CD14-positive monocyte (primary cell): Measurements from ENCODE around the gene KRTAP9-7. TPM values are rescaled to one million over a fixed set of nuclear protein-coding genes. Genes with fewer than 3 reads are reported as not detected.
A peak's percentile ranks its signal among the peaks of the same experiment; 100 is the strongest.

Experiments used
- DNase-seq, 3 donors: peaks; one replicate each; pipeline ENCODE4 v3.0.0-alpha.2; 2011 to 2022
- H2AFZ ChIP-seq: 2 replicates; pipeline ENCODE4 v1.6.0; 2012; ENCODE audit warnings: mild to moderate bottlenecking, low read depth, low read length, inconsistent platforms; ENCODE audit not compliant: insufficient read depth, poor library complexity, severe bottlenecking
- H3K27ac ChIP-seq, 2 donors: 1 replicate in 1 of 2; 2 replicates in 1 of 2; pipeline ENCODE4 v1.5.1; 2012 to 2013; ENCODE audit warnings: low read length in 2 of 2, control low read depth in 1 of 2, inconsistent platforms in 1 of 2, low read depth in 1 of 2, mild to moderate bottlenecking in 1 of 2
- H3K27me3 ChIP-seq, 2 donors: one replicate each; pipeline versions ENCODE4 v1.6.0 to v1.6.1; 2011 to 2013; ENCODE audit warnings: low read length in 2 of 2; ENCODE audit not compliant: control insufficient read depth in 2 of 2, insufficient read depth in 2 of 2
- H3K36me3 ChIP-seq, 2 donors: replicated peaks in 1 of 2; 1 replicate in 1 of 2; 2 replicates in 1 of 2; pipeline versions ENCODE4 v1.5.1 to v1.6.1; 2012 to 2013; ENCODE audit warnings: low read length in 2 of 2, control low read depth in 1 of 2, inconsistent platforms in 1 of 2, mild to moderate bottlenecking in 1 of 2; ENCODE audit not compliant: insufficient read depth in 2 of 2, control insufficient read depth in 1 of 2
- H3K4me1 ChIP-seq, 2 donors: 1 replicate in 1 of 2; 2 replicates in 1 of 2; pipeline versions ENCODE4 v1.5.1 to v1.6.1; 2012 to 2013; ENCODE audit warnings: low read length in 2 of 2, control low read depth in 1 of 2, inconsistent platforms in 1 of 2, mild to moderate bottlenecking in 1 of 2, moderate library complexity in 1 of 2; ENCODE audit not compliant: insufficient read depth in 2 of 2, control insufficient read depth in 1 of 2
- H3K4me2 ChIP-seq: replicated peaks from 2 replicates; pipeline ENCODE3; 2012; ENCODE audit warnings: low read length, moderate library complexity, mild to moderate bottlenecking; ENCODE audit not compliant: poor library complexity, severe bottlenecking; ENCODE audit errors: extremely low read depth
- H3K4me3 ChIP-seq, 3 experiments: fragments of 200-600 bp in 1 of 3; sonication (generic) in 1 of 3; replicated peaks in 1 of 3; 1 replicate in 2 of 3; 2 replicates in 1 of 3; pipeline ENCODE4 v1.5.1; 2011 to 2013; ENCODE audit warnings: low read length in 3 of 3, mild to moderate bottlenecking in 3 of 3, control low read depth in 2 of 3, low read depth in 2 of 3, inconsistent platforms in 1 of 3, moderate library complexity in 1 of 3
- H3K79me2 ChIP-seq: 2 replicates; pipeline ENCODE4 v1.6.0; 2012; ENCODE audit warnings: mild to moderate bottlenecking, control low read depth, inconsistent platforms, low read length, moderate library complexity; ENCODE audit not compliant: insufficient read depth
- H3K9ac ChIP-seq: 2 replicates; pipeline ENCODE4 v1.6.0; 2017; ENCODE audit warnings: low read length, mild to moderate bottlenecking; ENCODE audit not compliant: insufficient read depth, poor library complexity, severe bottlenecking
- H3K9me3 ChIP-seq, 2 donors: replicated peaks in 1 of 2; 1 replicate in 1 of 2; 2 replicates in 1 of 2; pipeline versions ENCODE4 v1.5.1 to v1.6.1; 2012 to 2013; ENCODE audit warnings: low read length in 2 of 2, control low read depth in 1 of 2; ENCODE audit not compliant: control insufficient read depth in 1 of 2, insufficient read depth in 1 of 2
- H4K20me1 ChIP-seq: 2 replicates; pipeline ENCODE4 v1.6.0; 2012; ENCODE audit warnings: mild to moderate bottlenecking, low read length, control low read depth, moderate library complexity; ENCODE audit not compliant: insufficient read depth
- H3K27ac Mint-ChIP-seq, 7 donors: one replicate each; pipeline ENCODE4 v1.8.0; 2020; ENCODE audit warnings: mild to moderate bottlenecking in 7 of 7, mixed read lengths in 7 of 7, moderate library complexity in 6 of 7, inconsistent platforms in 2 of 7
- H3K27me3 Mint-ChIP-seq, 3 donors: one replicate each; pipeline ENCODE4 v1.8.0; 2021 to 2022; ENCODE audit warnings: low read depth in 3 of 3, mild to moderate bottlenecking in 3 of 3, mixed read lengths in 3 of 3, moderate library complexity in 3 of 3, inconsistent platforms in 1 of 3
- H3K36me3 Mint-ChIP-seq, 2 donors: one replicate each; pipeline ENCODE4 v1.8.0; 2020; ENCODE audit warnings: mixed read lengths in 2 of 2, inconsistent platforms in 1 of 2, mild to moderate bottlenecking in 1 of 2
- H3K4me1 Mint-ChIP-seq: one replicate; pipeline ENCODE4 v1.8.0; 2020; ENCODE audit warnings: mild to moderate bottlenecking, mixed read lengths
- H3K4me3 Mint-ChIP-seq, 2 donors: one replicate each; pipeline ENCODE4 v1.8.0; 2020; ENCODE audit warnings: mild to moderate bottlenecking in 2 of 2, mixed read lengths in 2 of 2, moderate library complexity in 1 of 2
- H3K9me3 Mint-ChIP-seq, 7 donors: one replicate each; pipeline ENCODE4 v1.8.0; 2020 to 2022; ENCODE audit warnings: mixed read lengths in 7 of 7, mild to moderate bottlenecking in 6 of 7, moderate library complexity in 6 of 7, inconsistent platforms in 2 of 7
- WGBS: methylation state at CpG from one replicate; pipeline ENCODE4 v1.1.5; 2013; ENCODE audit warnings: missing lambda C conversion rate; ENCODE audit not compliant: insufficient coverage; 5-methylcytosine and 5-hydroxymethylcytosine counted together
- intact Hi-C, 2 donors: fragments of 100-400 bp; cut with micrococcal nuclease; formaldehyde crosslinking; loops; one replicate each; pipeline versions ENCODE4 v1.15.0 to v1.15.1; 2023
- polyA plus RNA-seq, 3 donors: library from polyadenylated mRNA; depleted of rRNA in 1 of 3; unstranded in 2 of 3; stranded (reverse) in 1 of 3; fragments of 300-500 nt in 2 of 3; fragments of >200 nt in 1 of 3; fragmentation: Illumina TruSeq in 2 of 3; gene quantifications; 1 replicate in 2 of 3; 2 replicates in 1 of 3; pipeline ENCODE4 v1.2.3, GENCODE V29; 2012 to 2021
- small RNA-seq: library from RNA; depleted of rRNA; stranded (forward); fragments of <200 nt; gene quantifications from one replicate; pipeline ENCODE3, GENCODE V24; 2012; ENCODE audit warnings: low read depth; ENCODE audit not compliant: insufficient read length
- TF ChIP-seq, protein P1 (sequence below): fragments of 200-600 bp; IDR thresholded peaks from one replicate; pipeline ENCODE4 v1.8.0; 2022; ENCODE audit warnings: antibody characterized with exemption, mild to moderate bottlenecking

KRTAP9-7 gene
- polyA plus RNA-seq, 3 donors, result not detected

DNA sequence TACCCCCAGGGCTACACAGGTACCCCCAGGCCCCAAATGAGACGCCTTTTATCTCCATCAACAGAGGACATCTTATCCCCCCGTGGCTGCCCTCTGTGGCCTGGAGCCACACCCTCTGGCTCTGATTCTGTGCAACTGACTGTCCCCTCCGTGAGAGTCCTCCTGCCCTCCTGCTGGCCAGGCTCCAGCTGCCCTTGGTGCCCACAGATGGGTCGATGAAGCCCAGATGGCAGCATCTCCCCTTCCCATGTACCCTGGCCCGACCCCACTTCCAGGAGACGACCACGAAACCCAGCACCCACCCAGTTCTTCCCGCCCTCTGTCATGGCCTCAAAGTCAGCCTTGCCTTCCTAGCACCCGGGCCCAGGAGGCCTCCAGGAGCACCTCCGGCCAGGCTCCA, 49.6 kb downstream of the KRTAP9-7 start:
- no peak overlapping the region for H3K27ac ChIP-seq
- H3K36me3 ChIP-seq, result no peaks in the 10 kb centered on the region
- DNase-seq, result no peak
- TF ChIP-seq, protein P1, sequence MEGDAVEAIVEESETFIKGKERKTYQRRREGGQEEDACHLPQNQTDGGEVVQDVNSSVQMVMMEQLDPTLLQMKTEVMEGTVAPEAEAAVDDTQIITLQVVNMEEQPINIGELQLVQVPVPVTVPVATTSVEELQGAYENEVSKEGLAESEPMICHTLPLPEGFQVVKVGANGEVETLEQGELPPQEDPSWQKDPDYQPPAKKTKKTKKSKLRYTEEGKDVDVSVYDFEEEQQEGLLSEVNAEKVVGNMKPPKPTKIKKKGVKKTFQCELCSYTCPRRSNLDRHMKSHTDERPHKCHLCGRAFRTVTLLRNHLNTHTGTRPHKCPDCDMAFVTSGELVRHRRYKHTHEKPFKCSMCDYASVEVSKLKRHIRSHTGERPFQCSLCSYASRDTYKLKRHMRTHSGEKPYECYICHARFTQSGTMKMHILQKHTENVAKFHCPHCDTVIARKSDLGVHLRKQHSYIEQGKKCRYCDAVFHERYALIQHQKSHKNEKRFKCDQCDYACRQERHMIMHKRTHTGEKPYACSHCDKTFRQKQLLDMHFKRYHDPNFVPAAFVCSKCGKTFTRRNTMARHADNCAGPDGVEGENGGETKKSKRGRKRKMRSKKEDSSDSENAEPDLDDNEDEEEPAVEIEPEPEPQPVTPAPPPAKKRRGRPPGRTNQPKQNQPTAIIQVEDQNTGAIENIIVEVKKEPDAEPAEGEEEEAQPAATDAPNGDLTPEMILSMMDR, result no peak
- H3K4me3 ChIP-seq, result no peak overlapping the region
- Mint-ChIP-seq H3K27ac (peak overlapping the region in 1 of 7 donors; percentile 57), H3K36me3 (no peaks in the 10 kb centered on the region), H3K27me3 (peaks cover 0 to 4% (median 0%) of the 10 kb centered on the region in 3 donors), H3K4me3 (no peak overlapping the region), H3K4me1 (peaks cover 10% of the 10 kb centered on the region), H3K9me3 (peaks cover 0 to 9% (median 4%) of the 10 kb centered on the region in 7 donors)
- H3K27me3 ChIP-seq, result no peaks in the 10 kb centered on the region
- H3K9ac ChIP-seq, result no peak overlapping the region
- no peak overlapping the region for H2AFZ ChIP-seq
- 91% methylated on average over 8 of the region's 10 CpGs for WGBS
- intact Hi-C loops, result loop anchor here in 1 of 2 donors (10.0 kb wide), 1 partner anchor 420 kb away; no protein-coding TSS in a partner anchor
- peaks cover 0 to 2% of the 10 kb centered on the region in 2 donors for H3K9me3 ChIP-seq
- no peaks in the 10 kb centered on the region for H4K20me1 ChIP-seq
- no peaks in the 10 kb centered on the region for H3K79me2 ChIP-seq
- H3K4me1 ChIP-seq, result peaks cover 0 to 7% of the 10 kb centered on the region in 2 donors
- H3K4me2 ChIP-seq, result no peak overlapping the region

- no peak overlapping the region for H3K4me2 ChIP-seq
- H2AFZ ChIP-seq, result no peak overlapping the region
- peaks cover 0 to 4% (median 0%) of the 10 kb centered on the region in 3 donors for H3K27me3 Mint-ChIP-seq
- no peaks in the 10 kb centered on the region for H3K79me2 ChIP-seq
- no peaks in the 10 kb centered on the region for H4K20me1 ChIP-seq
- H3K36me3 ChIP-seq, result no peaks in the 10 kb centered on the region
- no peaks in the 10 kb centered on the region for H3K36me3 Mint-ChIP-seq
- H3K4me3 Mint-ChIP-seq, result no peak overlapping the region
- TF ChIP-seq, protein P1, result no peak
- peaks cover 0 to 7% of the 10 kb centered on the region in 2 donors for H3K4me1 ChIP-seq
- peaks cover 0 to 2% of the 10 kb centered on the region in 2 donors for H3K9me3 ChIP-seq
- H3K9ac ChIP-seq, result no peak overlapping the region
- no peak for DNase-seq
- H3K27ac Mint-ChIP-seq, result no peak overlapping the region
- peaks cover 10% of the 10 kb centered on the region for H3K4me1 Mint-ChIP-seq
- no peaks in the 10 kb centered on the region for H3K27me3 ChIP-seq
- peaks cover 0 to 4% (median 3%) of the 10 kb centered on the region in 7 donors for H3K9me3 Mint-ChIP-seq
- WGBS, result 94% methylated on average over 5 of the region's 6 CpGs
- H3K27ac ChIP-seq, result no peak overlapping the region
- no peak overlapping the region for H3K4me3 ChIP-seq
- intact Hi-C loops, result loop anchor here in 1 of 2 donors (10.0 kb wide), 1 partner anchor 421 kb away; no protein-coding TSS in a partner anchor
These were observed 50.1 kb downstream of the KRTAP9-7 start for GRCh38 chr17:41325611-41326010.

Small RNA genes within 50 kb of the gene (small RNA-seq; reads per million reads assigned to genes)
- not detected for gene KRTAP9-10P

Other genes with a start within 250 kb of the KRTAP9-7 start
- not detected for gene KRTAP1-5, start 248.5 kb upstream of the KRTAP9-7 start, polyA plus RNA-seq
- gene KRTAP1-4, start 245.5 kb upstream of the KRTAP9-7 start, polyA plus RNA-seq, result not detected
- not detected for gene KRTAP1-3, start 240.8 kb upstream of the KRTAP9-7 start, polyA plus RNA-seq
- gene KRTAP1-1, start 234.2 kb upstream of the KRTAP9-7 start, polyA plus RNA-seq, result not detected
- not detected for gene KRTAP2-1, start 228.4 kb upstream of the KRTAP9-7 start, polyA plus RNA-seq
- not detected for gene KRTAP2-2, start 220.5 kb upstream of the KRTAP9-7 start, polyA plus RNA-seq
- not detected for gene KRTAP2-3, start 215.6 kb upstream of the KRTAP9-7 start, polyA plus RNA-seq
- not detected for gene KRTAP2-4, start 209.8 kb upstream of the KRTAP9-7 start, polyA plus RNA-seq
- gene KRTAP4-7, start 191.5 kb upstream of the KRTAP9-7 start, polyA plus RNA-seq, result not detected
- gene KRTAP4-8, start 177.6 kb upstream of the KRTAP9-7 start, polyA plus RNA-seq, result not detected
- not detected for gene KRTAP4-16, start 173.5 kb upstream of the KRTAP9-7 start, polyA plus RNA-seq
- not detected for gene KRTAP4-9, start 170.3 kb upstream of the KRTAP9-7 start, polyA plus RNA-seq
- not detected for gene KRTAP4-11, start 157.3 kb upstream of the KRTAP9-7 start, polyA plus RNA-seq
- not detected for gene KRTAP4-12, start 151.5 kb upstream of the KRTAP9-7 start, polyA plus RNA-seq
- gene KRTAP4-6, start 135.2 kb upstream of the KRTAP9-7 start, polyA plus RNA-seq, result not detected
- gene KRTAP4-5, start 125.9 kb upstream of the KRTAP9-7 start, polyA plus RNA-seq, result not detected
- gene KRTAP4-4, start 115.0 kb upstream of the KRTAP9-7 start, polyA plus RNA-seq, result not detected
- gene KRTAP4-3, start 107.5 kb upstream of the KRTAP9-7 start, polyA plus RNA-seq, result not detected
- not detected for gene KRTAP4-2, start 97.5 kb upstream of the KRTAP9-7 start, polyA plus RNA-seq
- gene KRTAP4-1, start 90.8 kb upstream of the KRTAP9-7 start, polyA plus RNA-seq, result not detected
- gene KRTAP9-1, start 85.8 kb upstream of the KRTAP9-7 start, polyA plus RNA-seq, result not detected
- not detected for gene KRTAP9-2, start 49.0 kb upstream of the KRTAP9-7 start, polyA plus RNA-seq
- not detected for gene KRTAP9-3, start 43.2 kb upstream of the KRTAP9-7 start, polyA plus RNA-seq
- not detected for gene KRTAP9-8, start 37.7 kb upstream of the KRTAP9-7 start, polyA plus RNA-seq
- not detected for gene KRTAP9-4, start 26.0 kb upstream of the KRTAP9-7 start, polyA plus RNA-seq
- not detected for gene KRTAP9-9, start 20.3 kb upstream of the KRTAP9-7 start, polyA plus RNA-seq
- gene KRTAP9-6, start 10.3 kb upstream of the KRTAP9-7 start, polyA plus RNA-seq, result not detected
- gene KRTAP29-1, start 27.2 kb downstream of the KRTAP9-7 start, polyA plus RNA-seq, result not detected
- gene KRTAP16-1, start 33.6 kb downstream of the KRTAP9-7 start, polyA plus RNA-seq, result not detected
- gene KRTAP17-1, start 40.0 kb downstream of the KRTAP9-7 start, polyA plus RNA-seq, result not detected
- gene KRT33A, start 75.1 kb downstream of the KRTAP9-7 start, polyA plus RNA-seq, result not detected
- not detected for gene KRT33B, start 94.1 kb downstream of the KRTAP9-7 start, polyA plus RNA-seq
- gene KRT34, start 106.6 kb downstream of the KRTAP9-7 start, polyA plus RNA-seq, result not detected
- not detected for gene KRT31, start 121.9 kb downstream of the KRTAP9-7 start, polyA plus RNA-seq
- not detected for gene KRT37, start 148.9 kb downstream of the KRTAP9-7 start, polyA plus RNA-seq
- gene KRT38, start 165.3 kb downstream of the KRTAP9-7 start, polyA plus RNA-seq, result not detected
- gene KRT32, start 191.7 kb downstream of the KRTAP9-7 start, polyA plus RNA-seq, result not detected
- gene KRT35, start 205.5 kb downstream of the KRTAP9-7 start, polyA plus RNA-seq, result not detected
- gene KRT36, start 214.2 kb downstream of the KRTAP9-7 start, polyA plus RNA-seq, result under 1 TPM; 0.24 to 0.87 (median 0.25) TPM
- gene KRT13, start 229.9 kb downstream of the KRTAP9-7 start, polyA plus RNA-seq, result not detected
- gene KRT15, start 243.2 kb downstream of the KRTAP9-7 start, polyA plus RNA-seq, result under 1 TPM in 1 of 3 donors, not detected in 2; 0.03 TPM